CD4-positive, alpha-beta T cell treated with Interleukin-12 subunit alpha and Interleukin-12 subunit beta, for 1 hour (primary cell): ENCODE data around the gene MYL6.
A peak's percentile ranks its signal among the peaks of the same experiment; 100 is the strongest.
"Not testable (repeated sequence)": the region's sequence is repeated elsewhere in the genome, so short reads cannot be mapped to it uniquely, and the experiment has no call there.

Experiments used
- DNase-seq: peaks from one replicate; pipeline ENCODE4 v3.0.0-alpha.2; 2020

Gene MYL6

GRCh38 chr12:56129942-56130495, 28.1 kb upstream of the MYL6 start:
- DNase-seq, result no peak

- DNase-seq, result no peak
Observed at GRCh38 chr12:56130876-56131275, 27.3 kb upstream of the MYL6 start.

- DNase-seq, result no peak
Observed at GRCh38 chr12:56134897-56135296, 23.3 kb upstream of the MYL6 start.

GRCh38 chr12:56137853-56138571, 20.1 kb upstream of the MYL6 start:
- DNase-seq, result no peak

GRCh38 chr12:56141946-56142784, 16.0 kb upstream of the MYL6 start:
- no peak for DNase-seq

GRCh38 chr12:56143217-56143616, 14.9 kb upstream of the MYL6 start:
- DNase-seq, result no peak

GRCh38 chr12:56143870-56144269, 14.3 kb upstream of the MYL6 start:
- DNase-seq, result no peak

GRCh38 chr12:56145217-56145616, 12.9 kb upstream of the MYL6 start:
- no peak for DNase-seq

GRCh38 chr12:56146492-56147460, 11.4 kb upstream of the MYL6 start:
- no peak for DNase-seq

- DNase-seq, result no peak
Observed at GRCh38 chr12:56150563-56150962, 7.6 kb upstream of the MYL6 start.

GRCh38 chr12:56151672-56152131, 6.5 kb upstream of the MYL6 start:
- peak; percentile 72 for DNase-seq

GRCh38 chr12:56152132-56152755, 5.9 kb upstream of the MYL6 start, which contains the start of gene MYL6B:
MYL6B (plus strand) TSS chr12:56152587; CDS start chr12:56153919, 1,332 bp downstream.
- peak; percentile 91 for DNase-seq

- no peak for DNase-seq
Observed at GRCh38 chr12:56152756-56153677, 5.1 kb upstream of the MYL6 start.

- no peak for DNase-seq
Observed at GRCh38 chr12:56153678-56154065, 4.5 kb upstream of the MYL6 start.

GRCh38 chr12:56154246-56154771, 3.9 kb upstream of the MYL6 start:
- no peak for DNase-seq

- no peak for DNase-seq
Observed at GRCh38 chr12:56154818-56155217, 3.3 kb upstream of the MYL6 start.

GRCh38 chr12:56155256-56155845, 2.8 kb upstream of the MYL6 start:
- DNase-seq, result no peak

GRCh38 chr12:56156464-56157200, 1.5 kb upstream of the MYL6 start:
- DNase-seq, result not testable (repeated sequence)
